ENCODE measurements around the gene CCDC198. TPM values are rescaled to one million over a fixed set of nuclear protein-coding genes. Genes with fewer than 3 reads are reported as not detected.

Gene CCDC198
- total and polyA plus RNA-seq, 2 of the 13 experiments (the other 11 are each of a cell fraction or from before 2014, with no cell fraction given), result 0.69 to 0.95 TPM

DNA sequence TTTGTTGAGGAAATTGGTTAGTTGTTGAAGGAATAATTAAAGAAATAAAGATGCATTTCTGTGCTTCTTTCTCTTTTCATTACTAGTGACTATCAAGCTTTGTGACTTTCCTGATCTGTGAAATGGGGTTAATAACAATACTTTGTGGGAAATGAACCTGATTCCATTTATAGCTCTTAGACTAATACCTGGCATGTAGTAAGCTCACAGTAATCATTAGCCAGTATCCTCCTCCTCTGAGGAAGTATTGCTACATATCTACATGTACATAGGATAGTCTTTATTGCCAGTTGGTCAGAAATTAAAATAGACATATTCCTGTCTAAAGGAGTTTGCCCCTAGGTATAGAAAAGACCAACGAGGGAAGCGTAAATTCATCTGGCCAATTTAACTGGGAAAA, 1.8 kb upstream of the CCDC198 start (continued):
- TF ChIP-seq, protein P1, sequence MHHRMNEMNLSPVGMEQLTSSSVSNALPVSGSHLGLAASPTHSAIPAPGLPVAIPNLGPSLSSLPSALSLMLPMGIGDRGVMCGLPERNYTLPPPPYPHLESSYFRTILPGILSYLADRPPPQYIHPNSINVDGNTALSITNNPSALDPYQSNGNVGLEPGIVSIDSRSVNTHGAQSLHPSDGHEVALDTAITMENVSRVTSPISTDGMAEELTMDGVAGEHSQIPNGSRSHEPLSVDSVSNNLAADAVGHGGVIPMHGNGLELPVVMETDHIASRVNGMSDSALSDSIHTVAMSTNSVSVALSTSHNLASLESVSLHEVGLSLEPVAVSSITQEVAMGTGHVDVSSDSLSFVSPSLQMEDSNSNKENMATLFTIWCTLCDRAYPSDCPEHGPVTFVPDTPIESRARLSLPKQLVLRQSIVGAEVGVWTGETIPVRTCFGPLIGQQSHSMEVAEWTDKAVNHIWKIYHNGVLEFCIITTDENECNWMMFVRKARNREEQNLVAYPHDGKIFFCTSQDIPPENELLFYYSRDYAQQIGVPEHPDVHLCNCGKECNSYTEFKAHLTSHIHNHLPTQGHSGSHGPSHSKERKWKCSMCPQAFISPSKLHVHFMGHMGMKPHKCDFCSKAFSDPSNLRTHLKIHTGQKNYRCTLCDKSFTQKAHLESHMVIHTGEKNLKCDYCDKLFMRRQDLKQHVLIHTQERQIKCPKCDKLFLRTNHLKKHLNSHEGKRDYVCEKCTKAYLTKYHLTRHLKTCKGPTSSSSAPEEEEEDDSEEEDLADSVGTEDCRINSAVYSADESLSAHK (CRISPR knock-in tag; IDR thresholded peaks at IDR 0.05; ENCODE audit: borderline replicate concordance), result no peak
- TF ChIP-seq ISX (CRISPR knock-in tag; conservative IDR thresholded peaks at IDR 0.05), result no peak

- TF ChIP-seq, protein P2, sequence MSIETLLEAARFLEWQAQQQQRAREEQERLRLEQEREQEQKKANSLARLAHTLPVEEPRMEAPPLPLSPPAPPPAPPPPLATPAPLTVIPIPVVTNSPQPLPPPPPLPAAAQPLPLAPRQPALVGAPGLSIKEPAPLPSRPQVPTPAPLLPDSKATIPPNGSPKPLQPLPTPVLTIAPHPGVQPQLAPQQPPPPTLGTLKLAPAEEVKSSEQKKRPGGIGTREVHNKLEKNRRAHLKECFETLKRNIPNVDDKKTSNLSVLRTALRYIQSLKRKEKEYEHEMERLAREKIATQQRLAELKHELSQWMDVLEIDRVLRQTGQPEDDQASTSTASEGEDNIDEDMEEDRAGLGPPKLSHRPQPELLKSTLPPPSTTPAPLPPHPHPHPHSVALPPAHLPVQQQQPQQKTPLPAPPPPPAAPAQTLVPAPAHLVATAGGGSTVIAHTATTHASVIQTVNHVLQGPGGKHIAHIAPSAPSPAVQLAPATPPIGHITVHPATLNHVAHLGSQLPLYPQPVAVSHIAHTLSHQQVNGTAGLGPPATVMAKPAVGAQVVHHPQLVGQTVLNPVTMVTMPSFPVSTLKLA (IDR thresholded peaks at IDR 0.05), result no peak
- TF ChIP-seq ZNF354B (CRISPR knock-in tag; IDR thresholded peaks at IDR 0.05) (no peak), SALL1 (CRISPR knock-in tag; IDR thresholded peaks at IDR 0.05) (no peak), FOSL2 (CRISPR knock-in tag; IDR thresholded peaks at IDR 0.05) (peak; percentile 78), ZNF343 (CRISPR knock-in tag; IDR thresholded peaks at IDR 0.05) (no peak), KAT2B (IDR thresholded peaks at IDR 0.05; ENCODE audit: borderline replicate concordance, low read depth, low read length) (peak; percentile 41; the same call in 1 of the 2 replicates), CENPT (CRISPR knock-in tag; IDR thresholded peaks at IDR 0.05; ENCODE audit: low read depth) (no peak), ZNF3 (CRISPR knock-in tag; IDR thresholded peaks at IDR 0.05) (no peak), FOSL1 (CRISPR knock-in tag; IDR thresholded peaks at IDR 0.05; ENCODE audit: borderline replicate concordance) (0 out of 2 replicates have a peak, but pooled peaks have one; percentile 42), EHMT2 (IDR thresholded peaks at IDR 0.05; ENCODE audit: borderline replicate concordance, low read depth, low read length) (no peak)
- TF ChIP-seq, protein P3, sequence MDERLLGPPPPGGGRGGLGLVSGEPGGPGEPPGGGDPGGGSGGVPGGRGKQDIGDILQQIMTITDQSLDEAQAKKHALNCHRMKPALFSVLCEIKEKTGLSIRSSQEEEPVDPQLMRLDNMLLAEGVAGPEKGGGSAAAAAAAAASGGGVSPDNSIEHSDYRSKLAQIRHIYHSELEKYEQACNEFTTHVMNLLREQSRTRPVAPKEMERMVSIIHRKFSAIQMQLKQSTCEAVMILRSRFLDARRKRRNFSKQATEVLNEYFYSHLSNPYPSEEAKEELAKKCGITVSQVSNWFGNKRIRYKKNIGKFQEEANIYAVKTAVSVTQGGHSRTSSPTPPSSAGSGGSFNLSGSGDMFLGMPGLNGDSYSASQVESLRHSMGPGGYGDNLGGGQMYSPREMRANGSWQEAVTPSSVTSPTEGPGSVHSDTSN (CRISPR knock-in tag; IDR thresholded peaks at IDR 0.05), result no peak
- Histone ChIP-seq H3K27me3 (ENCODE audit: control insufficient read depth in 1 of 2, insufficient read depth in 2 of 2, low read length in 2 of 2) (no peaks in the 10 kb centered on the region), H3K27ac (ENCODE audit: extremely low read length, insufficient read depth, low read length) (no peak overlapping the region), H3K4me2 (ENCODE audit: low read depth, low read length) (no peak overlapping the region), H3K79me2 (ENCODE audit: insufficient read depth, low read length) (no peaks in the 10 kb centered on the region), H2AFZ (ENCODE audit: low read length) (no peak overlapping the region), H3K4me3 (replicated peaks in 1 of 3; ENCODE audit: insufficient read depth in 1 of 3, low read depth in 2 of 3, low read length in 3 of 3) (no peak overlapping the region), H3K36me3 (replicated peaks in 1 of 2; ENCODE audit: control insufficient read depth in 1 of 2, insufficient read depth in 2 of 2, low read length in 2 of 2) (no peaks in the 10 kb centered on the region), H3K4me1 (ENCODE audit: insufficient read depth, low read length) (peaks cover 16% of the 10 kb centered on the region), H4K20me1 (ENCODE audit: insufficient read depth, low read length) (no peaks in the 10 kb centered on the region), H3K9me3 (ENCODE audit: low read length) (no peaks in the 10 kb centered on the region), H3K9ac (ENCODE audit: insufficient read depth, low read depth, low read length) (no peak overlapping the region)
- FAIRE-seq (no peak), ATAC-seq (peak; percentile 62; the same call in 2 of the 3 replicates), DNase-seq (ENCODE audit: low spot score) (peak; percentile 22)
- no TSS peak for BruUV-seq (replicated peaks)
- POLR2A ChIA-PET, result no interaction called here
- intact Hi-C loops (cut with micrococcal nuclease; ENCODE audit: unreplicated experiment) (no loop called here), in situ Hi-C loops (cut with HindIII; ENCODE audit: extremely low pct_ligation_motif_present, low pct_unique_long_range_greater_than_20kb) (no loop called here)
- CTCF ChIA-PET (ENCODE audit: low intra/inter-chr PET ratio, low total read pairs), result no interaction called here
- WGBS (ENCODE audit: low lambda C conversion rate), result 56% methylated on average over 2 of the region's 2 CpGs
These were observed 798 bp downstream of the CCDC198 start for GRCh38 chr14:57492859-57493258.

Data from HepG2 (cell line).